HK-2 (cell line): ENCODE results near the gene NIN.
"Not testable (repeated sequence)": the region's sequence is repeated elsewhere in the genome, so short reads cannot be mapped to it uniquely, and the experiment has no call there.

Experiments used
- DNase-seq: peaks from one replicate; pipeline ENCODE4 v3.0.0-alpha.2; 2018; ENCODE audit not compliant: unreplicated experiment

NIN gene

DNA sequence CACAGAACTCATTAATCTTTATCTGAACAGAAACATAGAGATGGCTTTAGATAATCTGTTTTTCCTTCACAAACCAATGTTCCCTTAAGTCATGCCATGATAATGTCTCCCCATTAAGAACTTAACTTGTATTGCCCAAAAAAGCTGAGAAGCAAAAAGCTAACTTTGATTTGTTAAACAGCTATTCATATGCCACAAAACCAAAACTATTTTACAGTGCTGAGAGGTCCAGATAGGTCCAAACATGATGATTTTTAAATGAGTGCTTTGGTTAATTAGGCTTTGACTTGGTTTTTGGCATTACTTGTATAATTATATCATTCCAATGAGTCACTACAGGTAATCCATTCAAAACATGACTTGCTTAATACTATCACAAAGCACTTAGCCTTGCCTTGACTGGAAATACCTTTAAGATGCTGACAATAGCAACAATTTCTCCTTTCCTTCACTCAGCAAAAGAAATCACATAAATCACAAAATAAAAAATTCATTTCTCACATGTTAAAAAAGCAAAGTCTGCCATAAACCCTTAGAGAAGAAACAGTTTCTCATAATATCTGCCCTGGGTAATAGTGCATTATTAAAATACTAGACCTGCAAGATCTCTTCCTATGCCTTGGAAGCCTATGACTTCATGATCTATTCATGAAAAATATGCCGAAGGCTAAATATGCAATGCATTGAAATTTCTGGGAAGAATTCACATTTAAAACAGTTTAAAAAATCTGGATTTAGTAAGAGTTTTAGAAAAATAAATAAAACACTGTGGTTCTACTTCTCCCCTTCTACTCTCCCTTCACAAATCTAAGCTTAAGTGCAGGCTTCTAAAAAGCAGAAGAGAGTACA lies 110.8 kb downstream of the NIN start:
- DNase-seq: no peak

DNA sequence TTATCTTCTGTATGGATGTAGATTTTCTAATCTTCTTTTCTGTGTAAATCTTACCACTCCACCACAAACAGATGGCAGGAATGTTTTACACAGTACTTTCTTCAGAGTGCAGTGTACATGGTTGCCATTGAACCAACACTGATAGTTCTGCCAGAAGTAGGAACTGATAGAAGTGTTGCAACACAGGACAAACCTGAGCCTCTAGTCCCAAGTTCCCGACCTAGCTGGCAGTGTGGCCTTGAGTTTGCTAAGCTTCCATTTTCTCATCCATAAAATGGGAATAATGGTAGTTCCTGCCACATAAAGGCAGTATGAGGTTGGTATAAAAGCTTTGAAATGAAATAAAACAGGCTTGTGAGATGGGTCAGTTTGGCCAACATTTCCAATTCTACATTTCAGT lies 112.0 kb downstream of the NIN start:
- no peak for DNase-seq

DNA sequence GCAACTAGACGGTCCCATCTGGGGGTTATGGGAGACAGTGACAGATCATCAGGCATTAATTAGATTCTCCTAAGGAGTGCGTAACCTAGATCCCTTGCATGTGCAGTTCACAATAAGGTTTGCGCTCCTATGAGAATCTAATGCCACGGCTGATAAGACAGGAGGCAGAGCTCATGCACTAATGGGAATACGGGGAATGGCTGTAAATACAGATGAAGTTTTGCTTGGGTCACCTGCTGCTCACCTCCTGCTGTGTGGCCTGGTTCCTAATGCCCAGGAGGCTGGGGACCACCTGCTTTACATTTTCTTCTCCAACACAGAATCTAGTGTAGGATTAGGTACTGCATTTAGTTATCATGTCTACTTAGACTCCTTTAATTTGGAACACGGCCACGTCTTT lies 113.2 kb downstream of the NIN start:
- DNase-seq: no peak

DNA sequence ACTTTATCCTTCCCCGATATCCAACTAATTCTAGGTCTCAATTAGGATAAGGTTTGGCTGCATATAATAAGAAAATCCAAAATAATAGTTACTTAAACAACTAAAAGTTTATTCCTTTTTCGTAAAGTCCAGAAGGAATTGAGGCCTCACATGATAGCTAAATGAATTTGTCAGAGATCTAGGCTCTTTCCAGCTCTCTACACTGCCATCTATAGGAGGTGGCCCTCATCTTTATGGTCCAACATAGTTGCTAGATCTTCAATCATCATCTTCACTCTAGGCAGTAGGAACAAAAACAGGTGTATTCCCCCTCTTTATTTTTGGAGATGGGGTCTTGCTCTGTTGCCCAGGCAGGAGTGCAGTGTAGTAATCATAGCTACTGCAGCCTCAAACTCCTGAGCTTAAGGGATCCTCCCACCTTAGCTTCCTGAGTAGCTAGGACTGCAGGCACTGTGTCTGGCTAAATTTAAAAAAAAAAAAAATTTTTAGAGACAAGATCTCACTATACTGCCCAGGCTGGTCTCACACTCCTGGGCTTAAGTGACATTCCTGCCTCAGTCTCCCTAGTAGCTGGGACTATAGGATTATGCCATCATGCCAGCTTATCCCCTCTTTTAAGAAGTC lies 116.4 kb downstream of the NIN start:
- DNase-seq: no peak

- DNase-seq: no peak
Observed at GRCh38 chr14:50711043-50711442, 119.9 kb downstream of the NIN start.

DNA sequence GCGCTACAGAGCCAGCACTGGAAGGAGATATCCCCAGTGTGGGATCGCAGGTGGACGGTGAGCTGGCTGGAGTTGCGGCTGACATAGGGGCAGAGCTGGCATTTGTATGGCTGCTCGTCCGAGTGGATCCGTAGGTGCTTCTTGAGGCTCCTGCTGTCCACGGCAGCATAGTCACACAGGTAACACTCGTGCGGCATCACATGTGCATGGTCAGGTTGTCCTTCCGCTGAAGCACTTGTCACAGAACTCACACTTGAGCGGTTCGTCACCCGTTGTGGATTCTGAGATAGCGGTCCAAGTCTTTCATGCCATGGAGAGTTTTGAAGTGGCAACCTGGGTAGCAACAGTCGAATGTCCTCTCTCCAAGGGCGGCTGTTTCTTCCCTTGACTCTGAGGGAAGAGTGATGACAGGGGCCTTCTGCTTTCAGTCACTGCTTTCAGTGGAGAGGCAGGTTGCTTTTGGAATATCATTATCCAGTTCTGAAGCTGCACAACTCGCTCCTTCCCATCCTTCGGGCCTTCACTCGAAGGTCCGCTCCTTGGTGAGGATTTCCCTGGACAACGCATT lies 125.9 kb downstream of the NIN start:
- DNase-seq: no peak

GRCh38 chr14:50704454-50705010 lies 126.4 kb downstream of the NIN start:
- DNase-seq: no peak

- DNase-seq: no peak
Observed at GRCh38 chr14:50697659-50698290, 133.2 kb downstream of the NIN start.

DNA sequence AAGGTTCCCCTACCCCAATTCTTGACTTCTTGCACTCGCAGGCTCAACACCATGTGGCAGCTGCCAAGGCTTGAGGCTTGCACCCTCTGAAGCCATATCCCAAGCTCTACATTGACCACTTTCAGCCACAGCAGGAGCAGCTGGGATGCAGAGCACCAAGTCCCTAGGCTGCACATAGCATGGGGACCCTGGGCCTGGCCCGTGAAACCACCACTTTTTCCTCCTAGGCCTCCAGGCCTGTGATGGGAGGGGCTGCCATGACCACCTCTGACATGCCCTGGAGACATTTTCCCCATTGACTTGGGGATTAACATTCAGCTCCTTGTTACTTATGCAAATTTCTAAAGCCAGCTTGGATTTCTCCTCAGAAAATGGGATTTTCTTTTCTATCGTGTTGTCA lies 136.7 kb downstream of the NIN start:
- not testable (repeated sequence) for DNase-seq

DNA sequence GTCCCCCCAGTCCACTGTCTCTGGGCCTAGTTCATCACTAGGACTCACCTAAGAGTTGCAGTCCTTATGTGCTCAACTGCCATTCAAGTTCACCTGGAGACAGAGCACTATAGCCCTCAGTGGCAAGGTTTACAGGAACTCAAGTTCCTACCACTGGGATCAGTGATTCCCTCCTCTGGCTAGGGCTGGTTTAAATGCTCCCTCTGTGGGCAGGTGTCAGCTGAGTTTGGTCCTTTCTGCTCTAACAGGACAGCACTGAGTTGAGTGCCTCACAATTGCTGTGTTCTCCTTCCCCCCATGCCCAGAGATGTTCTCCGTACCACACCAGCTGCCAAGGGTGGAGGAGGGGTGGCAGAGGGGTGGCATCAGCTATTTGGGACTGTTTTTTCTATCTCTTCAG lies 142.1 kb downstream of the NIN start:
- DNase-seq: no peak

DNA sequence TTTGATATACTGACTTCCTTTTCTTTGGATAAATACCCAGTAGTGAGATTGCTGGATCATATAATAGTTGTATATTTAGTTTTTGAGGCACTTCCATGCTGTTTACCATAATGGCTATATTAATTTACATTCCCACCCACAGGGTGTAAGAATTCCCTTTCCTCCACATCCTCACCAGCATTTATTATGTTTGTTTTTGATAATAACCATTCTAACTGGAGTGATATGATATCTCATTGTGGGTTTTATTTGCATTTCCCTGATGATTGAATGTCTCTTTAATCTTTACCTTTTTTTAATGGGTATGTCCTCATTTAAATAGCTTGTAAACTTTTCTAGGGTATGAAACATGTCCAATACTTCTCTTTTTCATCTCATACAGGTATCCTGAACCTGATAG lies 151.3 kb downstream of the NIN start:
- no peak for DNase-seq

GRCh38 chr14:50678163-50678562 lies 152.8 kb downstream of the NIN start:
- DNase-seq: no peak

DNA sequence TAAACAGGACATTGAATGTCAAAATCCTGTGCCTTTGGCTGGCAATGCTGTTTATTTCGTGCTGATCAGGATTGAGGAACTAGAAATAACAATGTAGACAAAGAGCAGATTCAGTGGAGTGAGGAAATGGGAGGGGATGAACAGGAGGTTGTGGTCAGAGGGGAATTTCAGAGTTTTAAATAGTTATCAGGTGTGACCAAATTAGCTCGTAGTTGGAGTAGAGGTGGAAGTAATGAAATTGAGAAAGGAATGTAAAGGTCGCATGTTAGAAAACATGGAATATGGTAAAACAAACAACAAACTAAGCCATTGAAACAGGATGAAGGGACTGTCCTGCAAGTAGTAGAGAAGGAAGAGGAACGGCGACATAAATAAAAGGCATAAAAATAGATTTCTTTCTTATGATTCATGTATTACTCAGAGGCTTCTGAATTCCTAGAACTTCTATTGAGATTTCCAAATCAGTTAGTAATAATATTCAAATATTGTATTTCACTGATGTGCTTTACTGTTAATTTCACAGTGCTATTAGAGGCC lies 153.4 kb downstream of the NIN start:
- no peak for DNase-seq

GRCh38 chr14:50676814-50677516 lies 154.0 kb downstream of the NIN start:
- DNase-seq: no peak

GRCh38 chr14:50675597-50675996 lies 155.4 kb downstream of the NIN start:
- no peak for DNase-seq

GRCh38 chr14:50670866-50671256 lies 160.1 kb downstream of the NIN start:
- no peak for DNase-seq

GRCh38 chr14:50670196-50670865 lies 160.6 kb downstream of the NIN start:
- no peak for DNase-seq
